MCF 10A (cell line): ENCODE results near the gene EDNRB. TPM values are rescaled to one million over a fixed set of nuclear protein-coding genes. Genes with fewer than 3 reads are reported as not detected.
A peak's percentile ranks its signal among the peaks of the same experiment; 100 is the strongest.

Experiments used
- BruUV-seq: library from RNA; stranded (reverse); fragments of 400-500 nt; replicated peaks from 2 replicates; lab custom pipeline; 2021; lab: Mats Ljungman, UMichigan
- CTCF ChIA-PET: fragments of 300-600 bp; sonication (Branson Sonifier 250); formaldehyde crosslinking; extraction: SDS; loops from one replicate; lab custom pipeline; 2021; ENCODE audit warnings: antibody characterized with exemption, inconsistent platforms; lab: Yijun Ruan, JAX
- POLR2A ChIA-PET: fragments of 300-600, 350-650 bp; sonication (Branson Sonifier 250); formaldehyde crosslinking; extraction: SDS; loops from one replicate; lab custom pipeline; 2020; ENCODE audit warnings: antibody characterized with exemption, inconsistent platforms; lab: Yijun Ruan, JAX
- DNase-seq: peaks from one replicate; pipeline ENCODE4 v3.0.0-alpha.2; 2018; ENCODE audit not compliant: unreplicated experiment
- H3K27ac Mint-ChIP-seq: one replicate; pipeline ENCODE4 v1.8.0; 2022; ENCODE audit warnings: mild to moderate bottlenecking, low read depth, mixed read lengths; ENCODE audit not compliant: unreplicated experiment
- H3K27me3 Mint-ChIP-seq: one replicate; pipeline ENCODE4 v1.8.0; 2022; ENCODE audit warnings: mixed read lengths; ENCODE audit not compliant: insufficient read depth, unreplicated experiment
- H3K36me3 Mint-ChIP-seq: one replicate; pipeline ENCODE4 v1.8.0; 2022; ENCODE audit warnings: mild to moderate bottlenecking, moderate library complexity, mixed read lengths; ENCODE audit not compliant: insufficient read depth, unreplicated experiment
- H3K4me1 Mint-ChIP-seq: one replicate; pipeline ENCODE4 v1.8.0; 2022; ENCODE audit warnings: mixed read lengths; ENCODE audit not compliant: insufficient read depth, unreplicated experiment
- H3K4me3 Mint-ChIP-seq: one replicate; pipeline ENCODE4 v1.8.0; 2022; ENCODE audit warnings: mild to moderate bottlenecking, moderate library complexity, mixed read lengths; ENCODE audit not compliant: unreplicated experiment
- H3K9me3 Mint-ChIP-seq: one replicate; pipeline ENCODE4 v1.8.0; 2022; ENCODE audit warnings: mixed read lengths; ENCODE audit not compliant: unreplicated experiment
- intact Hi-C: fragments of 100-400 bp; cut with micrococcal nuclease; formaldehyde crosslinking; loops from 2 replicates; pipeline ENCODE4 v1.14.1; 2022
- total RNA-seq: library from RNA; stranded (reverse); gene quantifications from 2 replicates; pipeline ENCODE4 v1.2.3, GENCODE V29; 2022
- TF ChIP-seq, protein P1 (sequence below): fragments of 200-600 bp; IDR thresholded peaks from one replicate; pipeline ENCODE4 v1.8.0; 2022; ENCODE audit warnings: antibody characterized with exemption, mild to moderate bottlenecking; ENCODE audit not compliant: unreplicated experiment

Gene EDNRB
- total RNA-seq, 1 experiment from 2014 or later = not detected

DNA sequence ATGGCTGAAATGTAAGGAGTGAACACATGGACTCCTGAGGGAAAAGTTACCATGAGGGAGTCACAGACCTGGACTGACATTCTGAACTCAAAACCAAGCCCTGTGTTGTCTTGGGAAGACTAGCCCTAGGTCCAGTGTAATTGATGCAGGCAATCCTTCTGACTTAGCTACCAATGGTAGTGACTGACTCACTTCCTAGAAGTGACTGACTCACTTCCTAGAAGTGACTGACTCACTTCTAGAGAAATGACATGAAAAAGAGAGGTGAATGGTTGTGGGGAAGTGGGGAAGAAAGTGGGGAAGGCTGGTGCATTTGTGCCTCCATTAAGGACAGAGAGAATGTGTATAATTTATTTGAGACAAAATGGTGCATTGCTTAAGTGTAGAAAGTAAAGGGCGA is 49.9 kb downstream of the EDNRB start:
- Mint-ChIP-seq H3K4me1 (no peaks in the 10 kb centered on the region), H3K9me3 (no peaks in the 10 kb centered on the region)
- BruUV-seq = no TSS peak

DNA sequence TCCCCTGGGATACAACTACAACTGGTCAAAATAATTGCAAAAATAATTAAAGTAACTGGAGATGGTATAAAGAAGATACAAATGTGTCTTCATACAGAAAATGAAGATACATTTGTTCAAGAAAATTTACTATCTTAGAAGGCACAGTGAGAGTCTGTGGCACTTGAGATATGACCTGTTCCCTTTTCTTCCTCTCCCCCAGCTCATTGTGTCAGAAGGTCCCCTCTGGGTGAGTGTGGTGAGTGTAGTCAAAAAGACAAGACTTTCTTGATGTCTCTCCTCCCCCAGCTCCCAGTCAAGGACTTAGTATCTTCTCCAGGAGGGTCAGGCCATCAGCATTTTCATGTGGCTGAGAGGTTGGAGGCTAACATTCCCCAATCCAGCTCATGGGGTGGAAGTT is 51.7 kb downstream of the EDNRB start:
- BruUV-seq = no TSS peak
- CTCF ChIA-PET = no interaction called here
- intact Hi-C loops = no loop called here
- peaks cover 11% of the 10 kb centered on the region for H3K27me3 Mint-ChIP-seq
- POLR2A ChIA-PET = interaction anchor here (1.2 kb wide), 1 partner anchor 8 kb away, joined by 3 read pairs; no protein-coding TSS in a partner anchor
- H3K4me3 Mint-ChIP-seq = no peak overlapping the region
- no peaks in the 10 kb centered on the region for H3K4me1 Mint-ChIP-seq
- TF ChIP-seq, protein P1, sequence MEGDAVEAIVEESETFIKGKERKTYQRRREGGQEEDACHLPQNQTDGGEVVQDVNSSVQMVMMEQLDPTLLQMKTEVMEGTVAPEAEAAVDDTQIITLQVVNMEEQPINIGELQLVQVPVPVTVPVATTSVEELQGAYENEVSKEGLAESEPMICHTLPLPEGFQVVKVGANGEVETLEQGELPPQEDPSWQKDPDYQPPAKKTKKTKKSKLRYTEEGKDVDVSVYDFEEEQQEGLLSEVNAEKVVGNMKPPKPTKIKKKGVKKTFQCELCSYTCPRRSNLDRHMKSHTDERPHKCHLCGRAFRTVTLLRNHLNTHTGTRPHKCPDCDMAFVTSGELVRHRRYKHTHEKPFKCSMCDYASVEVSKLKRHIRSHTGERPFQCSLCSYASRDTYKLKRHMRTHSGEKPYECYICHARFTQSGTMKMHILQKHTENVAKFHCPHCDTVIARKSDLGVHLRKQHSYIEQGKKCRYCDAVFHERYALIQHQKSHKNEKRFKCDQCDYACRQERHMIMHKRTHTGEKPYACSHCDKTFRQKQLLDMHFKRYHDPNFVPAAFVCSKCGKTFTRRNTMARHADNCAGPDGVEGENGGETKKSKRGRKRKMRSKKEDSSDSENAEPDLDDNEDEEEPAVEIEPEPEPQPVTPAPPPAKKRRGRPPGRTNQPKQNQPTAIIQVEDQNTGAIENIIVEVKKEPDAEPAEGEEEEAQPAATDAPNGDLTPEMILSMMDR = no peak
- DNase-seq = no peak
- H3K36me3 Mint-ChIP-seq = no peaks in the 10 kb centered on the region
- no peak overlapping the region for H3K27ac Mint-ChIP-seq
- H3K9me3 Mint-ChIP-seq = no peaks in the 10 kb centered on the region

More for the DNA sequence above, 49.9 kb downstream of the EDNRB start:
- Mint-ChIP-seq H3K36me3 (no peaks in the 10 kb centered on the region), H3K27ac (no peak overlapping the region), H3K4me3 (no peak overlapping the region), H3K27me3 (peaks cover 9% of the 10 kb centered on the region)
- TF ChIP-seq, protein P1 = no peak
- CTCF ChIA-PET = no interaction called here
- DNase-seq = peak; percentile 21
- intact Hi-C loops = no loop called here
- POLR2A ChIA-PET = no interaction called here

DNA sequence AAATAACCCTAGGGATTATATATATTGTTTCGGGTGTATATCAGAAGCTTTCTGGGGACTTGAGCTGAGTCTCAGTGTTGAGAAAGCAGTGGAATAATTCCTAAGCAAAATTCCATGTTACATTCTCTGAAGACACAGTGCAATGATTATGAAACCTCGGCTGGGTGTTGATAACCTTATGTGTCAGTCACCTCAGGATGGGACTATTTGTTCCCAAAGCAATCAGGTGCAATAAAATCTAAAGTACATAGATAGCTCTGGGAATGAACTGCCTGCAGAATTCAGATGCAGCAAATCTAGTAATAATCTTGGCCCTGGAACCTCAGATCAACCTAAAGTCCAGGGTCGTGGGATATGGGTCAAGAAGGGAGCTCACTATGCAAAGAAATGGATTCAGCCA is 53.0 kb downstream of the EDNRB start:
- Mint-ChIP-seq H3K4me1 (peaks cover 4% of the 10 kb centered on the region), H3K4me3 (no peak overlapping the region), H3K9me3 (no peaks in the 10 kb centered on the region), H3K36me3 (no peaks in the 10 kb centered on the region), H3K27me3 (peaks cover 11% of the 10 kb centered on the region), H3K27ac (no peak overlapping the region)
- no TSS peak for BruUV-seq
- intact Hi-C loops = no loop called here
- CTCF ChIA-PET = no interaction called here
- POLR2A ChIA-PET = interaction anchor here (1.2 kb wide), 1 partner anchor 9 kb away, joined by 3 read pairs; no protein-coding TSS in a partner anchor
- no peak for DNase-seq
- TF ChIP-seq, protein P1 = no peak

DNA sequence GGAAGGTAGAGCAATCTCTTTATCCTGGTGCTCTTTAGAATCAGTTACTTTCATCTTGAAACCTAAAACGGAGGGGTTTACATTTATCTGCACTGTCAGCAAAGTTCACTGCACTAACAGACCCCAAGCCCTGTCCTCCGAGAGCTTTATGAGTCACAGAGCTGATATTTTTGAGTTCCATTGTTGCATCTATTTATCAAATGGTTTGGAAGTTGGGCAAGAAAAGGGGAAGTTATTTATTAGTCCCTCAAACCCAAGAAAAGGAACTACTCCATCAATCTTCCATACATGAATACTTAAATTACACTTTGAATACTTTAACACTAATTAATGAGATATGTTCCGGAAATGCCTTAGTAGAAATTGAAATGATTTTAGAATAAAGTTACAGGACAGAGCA is 55.5 kb downstream of the EDNRB start:
- Mint-ChIP-seq H3K4me1 (peaks cover 14% of the 10 kb centered on the region), H3K36me3 (no peaks in the 10 kb centered on the region), H3K27me3 (peaks cover 11% of the 10 kb centered on the region), H3K4me3 (no peak overlapping the region), H3K9me3 (peaks cover 8% of the 10 kb centered on the region), H3K27ac (no peak overlapping the region)
- ChIA-PET CTCF (interaction anchor here (1.4 kb wide), 1 partner anchor 35 kb away, joined by 4 read pairs; no protein-coding TSS in a partner anchor), POLR2A (interaction anchor here (1.1 kb wide), 1 partner anchor 8 kb away, joined by 3 read pairs; no protein-coding TSS in a partner anchor)
- intact Hi-C loops = no loop called here
- no peak for DNase-seq
- TF ChIP-seq, protein P1 = no peak
- no TSS peak for BruUV-seq
